Neural cell (in vitro differentiated cells): ENCODE results near the gene WSB1. TPM values are rescaled to one million over a fixed set of nuclear protein-coding genes. Genes with fewer than 3 reads are reported as not detected.

Experiments used
- H2AFZ ChIP-seq: fragments of 200-600, 300-800 bp; sonication (generic), shearing (Covaris generic); 2 replicates; pipeline ENCODE4 v1.6.0; 2014; ENCODE audit warnings: low read depth, mild to moderate bottlenecking, antibody characterized with exemption, low read length, moderate library complexity
- H3F3A ChIP-seq: fragments of 200-600 bp; shearing (Covaris generic); 2 replicates; pipeline ENCODE4 v1.6.1; 2016; ENCODE audit warnings: mild to moderate bottlenecking, moderate library complexity, mixed read lengths, antibody characterized with exemption, low read length; ENCODE audit not compliant: insufficient read depth, poor library complexity, severe bottlenecking
- H3K27ac ChIP-seq: fragments of 200-600, 300-800 bp; sonication (generic), shearing (Covaris generic); 2 replicates; pipeline ENCODE4 v1.5.1; 2014; ENCODE audit warnings: mild to moderate bottlenecking, low read length, moderate library complexity
- H3K27me3 ChIP-seq: fragments of 300-800, 200-600 bp; sonication (generic), shearing (Covaris generic); 2 replicates; pipeline ENCODE4 v1.6.0; 2014; ENCODE audit warnings: mild to moderate bottlenecking, low read depth, low read length, moderate library complexity; ENCODE audit not compliant: insufficient read depth
- H3K36me3 ChIP-seq: fragments of 300-800, 200-600 bp; sonication (generic), shearing (Covaris generic); 2 replicates; pipeline ENCODE4 v1.5.1; 2014; ENCODE audit warnings: mild to moderate bottlenecking, antibody characterized with exemption, low read length, moderate library complexity; ENCODE audit not compliant: insufficient read depth
- H3K4me2 ChIP-seq: fragments of 300-800, 200-600 bp; sonication (generic), shearing (Covaris generic); 2 replicates; pipeline ENCODE4 v1.6.0; 2014; ENCODE audit warnings: mild to moderate bottlenecking, low read length
- H3K4me3 ChIP-seq: fragments of 300-800, 200-600 bp; sonication (generic), shearing (Covaris generic); 2 replicates; pipeline ENCODE4 v1.5.1; 2014; ENCODE audit warnings: mild to moderate bottlenecking, low read length, moderate library complexity
- H3K79me2 ChIP-seq: fragments of 200-600 bp; shearing (Covaris generic); replicated peaks from 2 replicates; pipeline ENCODE4 v1.6.0; 2014; ENCODE audit warnings: mild to moderate bottlenecking, low read length, moderate library complexity; ENCODE audit not compliant: insufficient read depth
- H3K9ac ChIP-seq: fragments of 300-800, 200-600 bp; sonication (generic), shearing (Covaris generic); 2 replicates; pipeline ENCODE4 v1.6.1; 2016; ENCODE audit warnings: mild to moderate bottlenecking, low read length, mixed read lengths
- H3K9me2 ChIP-seq: fragments of 200-600 bp; shearing (Covaris generic); 2 replicates; pipeline ENCODE4 v1.6.1; 2016; ENCODE audit warnings: mild to moderate bottlenecking, low read length, mixed read lengths; ENCODE audit not compliant: insufficient read depth
- H3K9me3 ChIP-seq: fragments of 200-600, 300-800 bp; sonication (generic), shearing (Covaris generic); 2 replicates; pipeline ENCODE4 v1.6.1; 2016; ENCODE audit warnings: mild to moderate bottlenecking, mixed run types, low read length, moderate library complexity, mixed read lengths
- H4K20me1 ChIP-seq: fragments of 200-600 bp; shearing (Covaris generic); 2 replicates; pipeline ENCODE4 v1.6.1; 2016; ENCODE audit warnings: mild to moderate bottlenecking, mixed run types; ENCODE audit not compliant: insufficient read depth
- CTCF ChIP-seq: fragments of 450-650 bp; IDR thresholded peaks from 2 replicates; pipeline ENCODE4 v1.5.1; 2014; ENCODE audit warnings: antibody characterized with exemption, mild to moderate bottlenecking, moderate library complexity; ENCODE audit not compliant: poor library complexity, severe bottlenecking
- EP300 ChIP-seq: fragments of 450-650 bp; conservative IDR thresholded peaks from 2 replicates; pipeline ENCODE4 v1.6.1; 2014; ENCODE audit warnings: antibody characterized with exemption, mild to moderate bottlenecking, moderate library complexity; ENCODE audit not compliant: poor library complexity, severe bottlenecking
- EZH2 ChIP-seq: fragments of 200-600, 300-800 bp; shearing (Covaris generic), sonication (generic); IDR thresholded peaks from 2 replicates; pipeline ENCODE4 v1.6.1; 2014; ENCODE audit warnings: antibody characterized with exemption, low read length, borderline replicate concordance, mild to moderate bottlenecking; ENCODE audit not compliant: insufficient read depth, poor library complexity, severe bottlenecking
- MXI1 ChIP-seq: fragments of 450-650 bp; conservative IDR thresholded peaks from 2 replicates; pipeline ENCODE4 v1.6.1; 2014; ENCODE audit warnings: antibody characterized with exemption, mild to moderate bottlenecking; ENCODE audit not compliant: poor library complexity, severe bottlenecking
- POLR2AphosphoS5 ChIP-seq: IDR thresholded peaks from 2 replicates; pipeline ENCODE4 v1.6.1; 2012
- RAD21 ChIP-seq: fragments of 450-650 bp; conservative IDR thresholded peaks from 2 replicates; pipeline ENCODE4 v1.6.1; 2014; ENCODE audit warnings: antibody characterized with exemption, mild to moderate bottlenecking, moderate library complexity
- REST ChIP-seq: IDR thresholded peaks from 2 replicates; pipeline ENCODE4 v1.6.1; 2012; ENCODE audit warnings: borderline replicate concordance
- SMC3 ChIP-seq: fragments of 450-650 bp; conservative IDR thresholded peaks from 2 replicates; pipeline ENCODE4 v1.6.1; 2014; ENCODE audit warnings: antibody characterized with exemption, mild to moderate bottlenecking, moderate library complexity; ENCODE audit not compliant: poor library complexity
- TAF1 ChIP-seq: IDR thresholded peaks from 2 replicates; pipeline ENCODE4 v1.6.1; 2012; ENCODE audit warnings: low read depth
- polyA plus RNA-seq: library from polyadenylated mRNA; depleted of rRNA; stranded (reverse); fragments of >200 nt; gene quantifications from 2 replicates; pipeline ENCODE4 v1.2.3, GENCODE V29; 2014

WSB1 gene
- polyA plus RNA-seq, 1 donor from 2014 or later: 1,828 TPM

GRCh38 chr17:27257031-27257357 is 36.9 kb upstream of the WSB1 start:
- H3K4me3 ChIP-seq: no peak overlapping the region
- H3K79me2 ChIP-seq: no peaks in the 10 kb centered on the region
- no peak overlapping the region for H3K9ac ChIP-seq
- H3K36me3 ChIP-seq: no peaks in the 10 kb centered on the region
- no peaks in the 10 kb centered on the region for H4K20me1 ChIP-seq
- no peak overlapping the region for H2AFZ ChIP-seq
- no peaks in the 10 kb centered on the region for H3K27me3 ChIP-seq
- H3K4me2 ChIP-seq: no peak overlapping the region
- H3F3A ChIP-seq: no peaks in the 10 kb centered on the region
- no peaks in the 10 kb centered on the region for H3K9me2 ChIP-seq
- TF ChIP-seq CTCF (no peak), POLR2AphosphoS5 (no peak), RAD21 (no peak), TAF1 (no peak), SMC3 (no peak), EZH2 (no peak), MXI1 (no peak), EP300 (no peak), REST (no peak)
- H3K9me3 ChIP-seq: no peaks in the 10 kb centered on the region
- H3K27ac ChIP-seq: no peak overlapping the region

- Histone ChIP-seq H3K9me3 (no peaks in the 10 kb centered on the region), H3K79me2 (no peaks in the 10 kb centered on the region), H3K4me2 (no peak overlapping the region), H3K9me2 (no peaks in the 10 kb centered on the region), H3K4me3 (no peak overlapping the region), H3K27ac (no peak overlapping the region), H4K20me1 (no peaks in the 10 kb centered on the region), H3K27me3 (no peaks in the 10 kb centered on the region), H2AFZ (no peak overlapping the region), H3K36me3 (no peaks in the 10 kb centered on the region), H3F3A (no peaks in the 10 kb centered on the region), H3K9ac (no peak overlapping the region)
- no peak for TF ChIP-seq MXI1
Measured at GRCh38 chr17:27259356-27259755, 34.6 kb upstream of the WSB1 start.

GRCh38 chr17:27263386-27263785 is 30.5 kb upstream of the WSB1 start:
- no peak overlapping the region for H2AFZ ChIP-seq
- no peak overlapping the region for H3K4me3 ChIP-seq
- no peaks in the 10 kb centered on the region for H3K9me2 ChIP-seq
- no peaks in the 10 kb centered on the region for H4K20me1 ChIP-seq
- no peaks in the 10 kb centered on the region for H3K36me3 ChIP-seq
- no peak for TF ChIP-seq CTCF
- TF ChIP-seq TAF1: no peak
- no peak for TF ChIP-seq SMC3
- TF ChIP-seq EP300: no peak
- TF ChIP-seq REST: no peak
- TF ChIP-seq EZH2: no peak
- TF ChIP-seq MXI1: no peak
- TF ChIP-seq POLR2AphosphoS5: no peak
- TF ChIP-seq RAD21: no peak
- no peak overlapping the region for H3K27ac ChIP-seq
- no peaks in the 10 kb centered on the region for H3K79me2 ChIP-seq
- H3K27me3 ChIP-seq: no peaks in the 10 kb centered on the region
- H3K9ac ChIP-seq: no peak overlapping the region
- H3K4me2 ChIP-seq: no peak overlapping the region
- H3K9me3 ChIP-seq: no peaks in the 10 kb centered on the region
- no peaks in the 10 kb centered on the region for H3F3A ChIP-seq
